Measurements from ENCODE around the gene EME1. TPM values are rescaled to one million over a fixed set of nuclear protein-coding genes. Genes with fewer than 3 reads are reported as not detected.

EME1 gene
- total and polyA plus RNA-seq, 2 of the 13 experiments (the other 11 are each of a cell fraction or from before 2014, with no cell fraction given), result 20.7 to 24.6 TPM

DNA sequence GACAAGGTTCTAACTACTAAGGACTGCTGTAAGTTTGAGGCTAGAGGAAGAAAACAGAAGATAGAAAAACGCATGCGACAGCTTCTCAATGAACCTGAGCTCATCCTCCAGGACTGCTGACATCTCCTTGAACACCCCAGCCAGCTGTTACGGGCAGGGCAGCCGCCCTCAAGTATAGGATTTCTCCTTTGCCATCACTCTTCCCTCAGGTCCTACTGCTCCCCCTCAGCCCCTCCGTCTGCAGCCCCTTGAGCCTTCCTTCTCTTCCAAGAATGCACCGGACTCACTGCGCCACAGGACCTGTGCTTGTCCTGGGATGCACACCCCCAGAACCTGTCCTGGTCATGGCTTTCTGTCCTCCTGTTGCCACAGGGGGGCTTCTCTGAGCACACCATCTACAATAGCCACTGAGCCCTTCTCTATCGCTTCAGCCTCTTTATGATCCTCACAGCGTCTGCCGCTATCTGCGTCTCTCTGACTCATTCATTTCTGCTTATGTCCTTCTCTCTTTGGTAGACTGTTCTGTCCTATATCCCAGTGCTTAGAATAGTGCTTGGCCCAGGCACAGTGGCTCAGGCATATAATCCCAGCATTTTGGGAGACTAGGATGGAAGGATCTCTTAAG, 42.8 kb upstream of the EME1 start (continued):
- TF ChIP-seq CREM (IDR thresholded peaks at IDR 0.05) (no peak), CREM (CRISPR knock-in tag; IDR thresholded peaks at IDR 0.05) (no peak), NKX3-1 (CRISPR knock-in tag; IDR thresholded peaks at IDR 0.05) (no peak), TOPORS (CRISPR knock-in tag; IDR thresholded peaks at IDR 0.05) (no peak)

- WGBS (ENCODE audit: low lambda C conversion rate), result 3% methylated on average over 4 of the region's 4 CpGs
- Histone ChIP-seq H3K4me1 (ENCODE audit: insufficient read depth, low read length) (0 out of 2 replicates have a peak, but pooled peaks cover 5% of the 10 kb centered on the region), H2AFZ (ENCODE audit: low read length) (no peak overlapping the region), H3K79me2 (ENCODE audit: insufficient read depth, low read length) (no peaks in the 10 kb centered on the region), H3K9me3 (ENCODE audit: low read length) (no peaks in the 10 kb centered on the region), H3K9ac (ENCODE audit: insufficient read depth, low read depth, low read length) (no peak overlapping the region), H3K27me3 (ENCODE audit: control insufficient read depth in 1 of 2, insufficient read depth in 2 of 2, low read length in 2 of 2) (peaks cover 4 to 40% of the 10 kb centered on the region in 2 experiments; a peak in 4 of 5 replicates), H4K20me1 (ENCODE audit: insufficient read depth, low read length) (no peaks in the 10 kb centered on the region), H3K36me3 (replicated peaks in 1 of 2; ENCODE audit: control insufficient read depth in 1 of 2, insufficient read depth in 2 of 2, low read length in 2 of 2) (no peaks in the 10 kb centered on the region), H3K27ac (ENCODE audit: extremely low read length, insufficient read depth, low read length) (no peak overlapping the region), H3K4me2 (ENCODE audit: low read depth, low read length) (no peak overlapping the region), H3K4me3 (replicated peaks in 1 of 3; ENCODE audit: insufficient read depth in 1 of 3, low read depth in 2 of 3, low read length in 3 of 3) (no peak overlapping the region)
- CTCF ChIA-PET (ENCODE audit: low intra/inter-chr PET ratio, low total read pairs), result no interaction called here
- no peak for TF ChIP-seq ZNF34 (CRISPR knock-in tag; IDR thresholded peaks at IDR 0.05; ENCODE audit: borderline replicate concordance)
- no peak for TF ChIP-seq RELA (CRISPR knock-in tag; IDR thresholded peaks at IDR 0.05)
- TF ChIP-seq ZNF672 (CRISPR knock-in tag; IDR thresholded peaks at IDR 0.05), result no peak
- ATAC-seq (no peak), FAIRE-seq (no peak), DNase-seq (ENCODE audit: low spot score) (no peak)
- intact Hi-C loops (cut with micrococcal nuclease; ENCODE audit: unreplicated experiment) (no loop called here), in situ Hi-C loops (cut with HindIII; ENCODE audit: extremely low pct_ligation_motif_present, low pct_unique_long_range_greater_than_20kb) (no loop called here)
- BruUV-seq (replicated peaks), result no TSS peak
- POLR2A ChIA-PET, result no interaction called here
These were observed 41.8 kb upstream of the EME1 start for GRCh38 chr17:50331085-50331791.
